WTC11 (cell line): ENCODE data around the gene MAT2A.
"Not testable (repeated sequence)": the region's sequence is repeated elsewhere in the genome, so short reads cannot be mapped to it uniquely, and the experiment has no call there.

ENCODE experiments used
- IRF2 ChIP-seq: sonication (generic); formaldehyde crosslinking; IDR thresholded peaks from 2 replicates; pipeline ENCODE4 v1.8.0; 2022; ENCODE audit warnings: low read depth, missing genetic modification reagents, borderline replicate concordance
- JUN ChIP-seq: sonication (generic); formaldehyde crosslinking; IDR thresholded peaks from 2 replicates; pipeline ENCODE4 v1.8.0; 2023; ENCODE audit warnings: mild to moderate bottlenecking, missing genetic modification reagents
- KAT7 ChIP-seq: sonication (generic); formaldehyde crosslinking; IDR thresholded peaks from 2 replicates; pipeline ENCODE4 v1.8.1; 2023; ENCODE audit warnings: missing genetic modification reagents, mild to moderate bottlenecking, borderline replicate concordance
- SMAD3 ChIP-seq: sonication (generic); formaldehyde crosslinking; IDR thresholded peaks from 2 replicates; pipeline ENCODE4 v1.8.0; 2022; ENCODE audit warnings: missing genetic modification reagents, mild to moderate bottlenecking, borderline replicate concordance
- TF ChIP-seq, protein P1 (sequence below): sonication (generic); formaldehyde crosslinking; IDR thresholded peaks from 2 replicates; pipeline ENCODE4 v1.8.1; 2022; ENCODE audit warnings: mild to moderate bottlenecking, moderate library complexity, missing genetic modification reagents
- TF ChIP-seq, protein P2 (sequence below): fragments of 200-600 bp; IDR thresholded peaks from 2 replicates; pipeline ENCODE4 v1.8.0; 2022; ENCODE audit warnings: antibody characterized with exemption
- TF ChIP-seq, protein P3 (sequence below): fragments of 250-450 bp; sonication (Bioruptor Pico); IDR thresholded peaks from 2 replicates; pipeline ENCODE4 v1.9.0; 2021; ENCODE audit warnings: mild to moderate bottlenecking, borderline replicate concordance

DNA sequence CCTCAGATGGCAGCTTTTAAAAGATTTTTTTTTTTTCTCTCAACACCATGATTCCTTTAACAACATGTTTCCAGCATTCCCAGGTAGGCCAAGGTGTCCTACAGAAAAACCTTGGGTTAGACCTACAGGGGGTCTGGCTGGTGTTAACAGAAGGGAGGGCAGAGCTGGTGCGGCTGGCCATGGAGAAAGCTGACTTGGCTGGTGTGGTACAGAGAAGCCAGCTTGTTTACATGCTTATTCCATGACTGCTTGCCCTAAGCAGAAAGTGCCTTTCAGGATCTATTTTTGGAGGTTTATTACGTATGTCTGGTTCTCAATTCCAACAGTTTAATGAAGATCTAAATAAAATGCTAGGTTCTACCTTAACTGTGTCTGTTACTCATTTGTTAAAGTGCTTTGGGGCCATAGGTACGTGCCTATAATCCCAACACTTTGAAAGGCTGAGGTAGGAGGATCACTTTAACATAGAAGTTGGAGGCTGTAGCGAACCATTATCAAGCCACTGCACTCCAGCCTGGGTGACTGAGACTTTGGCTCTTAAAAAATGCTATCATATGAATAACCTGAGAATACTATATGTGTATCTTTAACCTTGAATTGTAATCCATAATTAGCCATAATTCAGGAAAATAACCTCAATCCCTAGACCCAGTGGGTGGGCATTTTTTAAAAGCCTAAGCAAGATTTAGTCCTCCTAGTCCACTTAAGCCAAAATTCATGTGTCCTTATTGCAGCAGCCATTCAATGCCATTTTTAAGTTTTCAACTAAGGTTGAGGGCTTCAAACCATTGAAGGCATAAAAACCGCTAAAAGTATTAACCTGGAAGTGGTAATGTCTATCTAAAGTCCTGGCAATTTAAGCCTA lies 6.2 kb downstream of the MAT2A start:
- TF ChIP-seq SMAD3; KAT7; IRF2; JUN (CRISPR knock-in tag): not testable (repeated sequence)
- TF ChIP-seq, protein P1, sequence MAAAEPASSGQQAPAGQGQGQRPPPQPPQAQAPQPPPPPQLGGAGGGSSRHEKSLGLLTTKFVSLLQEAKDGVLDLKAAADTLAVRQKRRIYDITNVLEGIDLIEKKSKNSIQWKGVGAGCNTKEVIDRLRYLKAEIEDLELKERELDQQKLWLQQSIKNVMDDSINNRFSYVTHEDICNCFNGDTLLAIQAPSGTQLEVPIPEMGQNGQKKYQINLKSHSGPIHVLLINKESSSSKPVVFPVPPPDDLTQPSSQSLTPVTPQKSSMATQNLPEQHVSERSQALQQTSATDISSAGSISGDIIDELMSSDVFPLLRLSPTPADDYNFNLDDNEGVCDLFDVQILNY: not testable (repeated sequence)
- TF ChIP-seq, protein P2, sequence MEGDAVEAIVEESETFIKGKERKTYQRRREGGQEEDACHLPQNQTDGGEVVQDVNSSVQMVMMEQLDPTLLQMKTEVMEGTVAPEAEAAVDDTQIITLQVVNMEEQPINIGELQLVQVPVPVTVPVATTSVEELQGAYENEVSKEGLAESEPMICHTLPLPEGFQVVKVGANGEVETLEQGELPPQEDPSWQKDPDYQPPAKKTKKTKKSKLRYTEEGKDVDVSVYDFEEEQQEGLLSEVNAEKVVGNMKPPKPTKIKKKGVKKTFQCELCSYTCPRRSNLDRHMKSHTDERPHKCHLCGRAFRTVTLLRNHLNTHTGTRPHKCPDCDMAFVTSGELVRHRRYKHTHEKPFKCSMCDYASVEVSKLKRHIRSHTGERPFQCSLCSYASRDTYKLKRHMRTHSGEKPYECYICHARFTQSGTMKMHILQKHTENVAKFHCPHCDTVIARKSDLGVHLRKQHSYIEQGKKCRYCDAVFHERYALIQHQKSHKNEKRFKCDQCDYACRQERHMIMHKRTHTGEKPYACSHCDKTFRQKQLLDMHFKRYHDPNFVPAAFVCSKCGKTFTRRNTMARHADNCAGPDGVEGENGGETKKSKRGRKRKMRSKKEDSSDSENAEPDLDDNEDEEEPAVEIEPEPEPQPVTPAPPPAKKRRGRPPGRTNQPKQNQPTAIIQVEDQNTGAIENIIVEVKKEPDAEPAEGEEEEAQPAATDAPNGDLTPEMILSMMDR: not testable (repeated sequence)
- TF ChIP-seq, protein P3, sequence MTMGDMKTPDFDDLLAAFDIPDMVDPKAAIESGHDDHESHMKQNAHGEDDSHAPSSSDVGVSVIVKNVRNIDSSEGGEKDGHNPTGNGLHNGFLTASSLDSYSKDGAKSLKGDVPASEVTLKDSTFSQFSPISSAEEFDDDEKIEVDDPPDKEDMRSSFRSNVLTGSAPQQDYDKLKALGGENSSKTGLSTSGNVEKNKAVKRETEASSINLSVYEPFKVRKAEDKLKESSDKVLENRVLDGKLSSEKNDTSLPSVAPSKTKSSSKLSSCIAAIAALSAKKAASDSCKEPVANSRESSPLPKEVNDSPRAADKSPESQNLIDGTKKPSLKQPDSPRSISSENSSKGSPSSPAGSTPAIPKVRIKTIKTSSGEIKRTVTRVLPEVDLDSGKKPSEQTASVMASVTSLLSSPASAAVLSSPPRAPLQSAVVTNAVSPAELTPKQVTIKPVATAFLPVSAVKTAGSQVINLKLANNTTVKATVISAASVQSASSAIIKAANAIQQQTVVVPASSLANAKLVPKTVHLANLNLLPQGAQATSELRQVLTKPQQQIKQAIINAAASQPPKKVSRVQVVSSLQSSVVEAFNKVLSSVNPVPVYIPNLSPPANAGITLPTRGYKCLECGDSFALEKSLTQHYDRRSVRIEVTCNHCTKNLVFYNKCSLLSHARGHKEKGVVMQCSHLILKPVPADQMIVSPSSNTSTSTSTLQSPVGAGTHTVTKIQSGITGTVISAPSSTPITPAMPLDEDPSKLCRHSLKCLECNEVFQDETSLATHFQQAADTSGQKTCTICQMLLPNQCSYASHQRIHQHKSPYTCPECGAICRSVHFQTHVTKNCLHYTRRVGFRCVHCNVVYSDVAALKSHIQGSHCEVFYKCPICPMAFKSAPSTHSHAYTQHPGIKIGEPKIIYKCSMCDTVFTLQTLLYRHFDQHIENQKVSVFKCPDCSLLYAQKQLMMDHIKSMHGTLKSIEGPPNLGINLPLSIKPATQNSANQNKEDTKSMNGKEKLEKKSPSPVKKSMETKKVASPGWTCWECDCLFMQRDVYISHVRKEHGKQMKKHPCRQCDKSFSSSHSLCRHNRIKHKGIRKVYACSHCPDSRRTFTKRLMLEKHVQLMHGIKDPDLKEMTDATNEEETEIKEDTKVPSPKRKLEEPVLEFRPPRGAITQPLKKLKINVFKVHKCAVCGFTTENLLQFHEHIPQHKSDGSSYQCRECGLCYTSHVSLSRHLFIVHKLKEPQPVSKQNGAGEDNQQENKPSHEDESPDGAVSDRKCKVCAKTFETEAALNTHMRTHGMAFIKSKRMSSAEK (CRISPR knock-in tag): 0 out of 2 replicates have a peak, but pooled peaks have one; percentile 10
